Ovary (tissue), 3 donors: ENCODE results near the gene PSKH1.

Experiments used
- CTCF ChIP-seq, 3 donors: fragments of 450-650 bp in 2 of 3; fragments of 200-600 bp in 1 of 3; IDR thresholded peaks; one replicate each; pipeline versions ENCODE4 v1.5.1 to v1.8.0; 2016 to 2022; ENCODE audit warnings: antibody characterized with exemption in 3 of 3, mild to moderate bottlenecking in 1 of 3
- EP300 ChIP-seq: sonication (generic); formaldehyde crosslinking; IDR thresholded peaks from one replicate; pipeline ENCODE4 v1.6.1; 2017; ENCODE audit warnings: antibody characterized with exemption
- POLR2A ChIP-seq: fragments of 450-650 bp; IDR thresholded peaks from one replicate; pipeline ENCODE4 v1.6.1; 2017; ENCODE audit warnings: antibody characterized with exemption, mild to moderate bottlenecking, moderate library complexity
- donor health status: DM: no; HTN: no; CAD: no.

- no peak for TF ChIP-seq CTCF (IDR thresholded peaks at IDR 0.05)
- no peak for TF ChIP-seq POLR2A
- no peak for TF ChIP-seq EP300
Observed at GRCh38 chr16:67881621-67882161, 11.4 kb upstream of the PSKH1 start.
